ENCODE data around the gene TNFSF13.

The TNFSF13 gene

GRCh38 chr17:7558544-7559319 lies at the start of gene TNFSF13:
TNFSF13 (plus strand) TSS chr17:7558750; CDS start chr17:7559040, 290 bp downstream.
- H3K4me3 ChIP-seq (ENCODE audit: low read depth, low read length), result peak within 1 kb of the TSS; percentile 56
- no peak for TF ChIP-seq CTCF (IDR thresholded peaks at IDR 0.05; ENCODE audit: control insufficient read depth, extremely low read depth, insufficient read depth)
- no peak for DNase-seq (ENCODE audit: low read depth)

GRCh38 chr17:7508846-7509245 lies 49.7 kb upstream of the TNFSF13 start:
- TF ChIP-seq CTCF (IDR thresholded peaks at IDR 0.05; ENCODE audit: control insufficient read depth, extremely low read depth, insufficient read depth), result no peak
- DNase-seq (ENCODE audit: low read depth), result no peak
- H3K4me3 ChIP-seq (ENCODE audit: low read depth, low read length), result no peak overlapping the region

- DNase-seq (ENCODE audit: low read depth), result no peak
- H3K4me3 ChIP-seq (ENCODE audit: low read depth, low read length), result no peak overlapping the region
- no peak for TF ChIP-seq CTCF (IDR thresholded peaks at IDR 0.05; ENCODE audit: control insufficient read depth, extremely low read depth, insufficient read depth)
Measured at GRCh38 chr17:7509937-7510336, 48.6 kb upstream of the TNFSF13 start.

- no peak for DNase-seq (ENCODE audit: low read depth)
- no peak for TF ChIP-seq CTCF (IDR thresholded peaks at IDR 0.05; ENCODE audit: control insufficient read depth, extremely low read depth, insufficient read depth)
- H3K4me3 ChIP-seq (ENCODE audit: low read depth, low read length), result no peak overlapping the region
Measured at GRCh38 chr17:7511108-7511507, 47.4 kb upstream of the TNFSF13 start.

- TF ChIP-seq CTCF (IDR thresholded peaks at IDR 0.05; ENCODE audit: control insufficient read depth, extremely low read depth, insufficient read depth), result no peak
- no peak for DNase-seq (ENCODE audit: low read depth)
- no peak overlapping the region for H3K4me3 ChIP-seq (ENCODE audit: low read depth, low read length)
Measured at GRCh38 chr17:7512105-7512504, 46.4 kb upstream of the TNFSF13 start.

- TF ChIP-seq CTCF (IDR thresholded peaks at IDR 0.05; ENCODE audit: control insufficient read depth, extremely low read depth, insufficient read depth), result no peak
Measured at GRCh38 chr17:7512824-7513540, 45.6 kb upstream of the TNFSF13 start.

More at GRCh38 chr17:7512824-7513540, 45.6 kb upstream of the TNFSF13 start:
- DNase-seq (ENCODE audit: low read depth), result no peak
- H3K4me3 ChIP-seq (ENCODE audit: low read depth, low read length), result no peak overlapping the region
